ENCODE measurements around the gene AGPAT2.
"Not testable (repeated sequence)": the region's sequence is repeated elsewhere in the genome, so short reads cannot be mapped to it uniquely, and the experiment has no call there.

Gene AGPAT2

GRCh38 chr9:136720251-136720897, 33.1 kb upstream of the AGPAT2 start:
- DNase-seq (ENCODE audit: low spot score): no peak

- DNase-seq (ENCODE audit: low spot score): no peak
Observed at GRCh38 chr9:136719195-136719880, 32.1 kb upstream of the AGPAT2 start.

- no peak for DNase-seq (ENCODE audit: low spot score)
Observed at GRCh38 chr9:136718345-136719194, 31.3 kb upstream of the AGPAT2 start.

- DNase-seq (ENCODE audit: low spot score): no peak
Observed at GRCh38 chr9:136717399-136717798, 30.1 kb upstream of the AGPAT2 start.

GRCh38 chr9:136714893-136715274, 27.6 kb upstream of the AGPAT2 start:
- no peak for DNase-seq (ENCODE audit: low spot score)

GRCh38 chr9:136714096-136714892, 27.0 kb upstream of the AGPAT2 start:
- no peak for DNase-seq (ENCODE audit: low spot score)

- no peak for DNase-seq (ENCODE audit: low spot score)
Observed at GRCh38 chr9:136713550-136713949, 26.3 kb upstream of the AGPAT2 start.

GRCh38 chr9:136712690-136713544, 25.7 kb upstream of the AGPAT2 start:
- DNase-seq (ENCODE audit: low spot score): no peak

GRCh38 chr9:136711751-136712689, 24.8 kb upstream of the AGPAT2 start, which contains the start of gene DIPK1B:
Gene DIPK1B (plus strand): TSS chr9:136712572. CDS start chr9:136712666, 94 bp downstream.
- no peak for DNase-seq (ENCODE audit: low spot score)

- not testable (repeated sequence) for DNase-seq (ENCODE audit: low spot score)
Observed at GRCh38 chr9:136711219-136711648, 24.0 kb upstream of the AGPAT2 start.

- DNase-seq (ENCODE audit: low spot score): no peak
Observed at GRCh38 chr9:136710543-136710942, 23.3 kb upstream of the AGPAT2 start.

GRCh38 chr9:136709454-136710109, 22.3 kb upstream of the AGPAT2 start:
- no peak for DNase-seq (ENCODE audit: low spot score)

- DNase-seq (ENCODE audit: low spot score): no peak
Observed at GRCh38 chr9:136707849-136708517, 20.7 kb upstream of the AGPAT2 start.

GRCh38 chr9:136707011-136707410, 19.8 kb upstream of the AGPAT2 start:
- no peak for DNase-seq (ENCODE audit: low spot score)

- DNase-seq (ENCODE audit: low spot score): no peak
Observed at GRCh38 chr9:136705564-136705963, 18.3 kb upstream of the AGPAT2 start.

GRCh38 chr9:136704741-136705140, 17.5 kb upstream of the AGPAT2 start:
- DNase-seq (ENCODE audit: low spot score): not testable (repeated sequence)

GRCh38 chr9:136703276-136703860, 16.1 kb upstream of the AGPAT2 start:
- DNase-seq (ENCODE audit: low spot score): no peak

GRCh38 chr9:136701668-136702053, 14.4 kb upstream of the AGPAT2 start:
- no peak for DNase-seq (ENCODE audit: low spot score)

Data from germinal center (tissue), 1 donor.